ENCODE data around the gene BMP15. TPM values are rescaled to one million over a fixed set of nuclear protein-coding genes. Genes with fewer than 3 reads are reported as not detected.

BMP15 gene
- not detected in 2 replicates for total RNA-seq

DNA sequence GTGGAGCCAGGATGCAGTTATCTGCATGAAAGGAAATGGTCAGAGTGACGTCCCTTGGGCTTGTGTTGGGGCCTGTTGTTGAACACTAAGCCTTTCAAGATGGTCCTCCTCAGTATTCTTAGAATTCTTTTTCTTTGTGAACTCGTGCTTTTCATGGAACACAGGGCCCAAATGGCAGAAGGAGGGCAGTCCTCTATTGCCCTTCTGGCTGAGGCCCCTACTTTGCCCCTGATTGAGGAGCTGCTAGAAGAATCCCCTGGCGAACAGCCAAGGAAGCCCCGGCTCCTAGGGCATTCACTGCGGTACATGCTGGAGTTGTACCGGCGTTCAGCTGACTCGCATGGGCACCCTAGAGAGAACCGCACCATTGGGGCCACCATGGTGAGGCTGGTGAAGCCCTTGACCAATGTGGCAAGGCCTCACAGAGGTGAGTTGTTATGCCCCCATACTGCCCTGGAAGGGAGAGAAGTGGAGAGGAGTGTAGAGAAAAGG is at the start of gene BMP15:
Gene BMP15 (plus strand): TSS at position 51 of the 492 bp plus-strand sequence. CDS start 49 bp downstream, at position 100.

Other genes starting within 250 kb of the BMP15 start
- 18.5 and 23.6 TPM in 2 replicates for gene SHROOM4, start 96.5 kb upstream of the BMP15 start, total RNA-seq

Measured in dermis lymphatic vessel endothelial cell (primary cell).